Retinal pigment epithelial cell (primary cell): ENCODE measurements around the gene S100A2.
"Not testable (repeated sequence)": the region's sequence is repeated elsewhere in the genome, so short reads cannot be mapped to it uniquely, and the experiment has no call there.

Experiments used
- DNase-seq: peaks from one replicate; pipeline ENCODE4 v3.0.0-alpha.2; 2010; ENCODE audit warnings: low read depth
- H3K4me3 ChIP-seq: 2 replicates; pipeline ENCODE4 v1.5.1; 2011; ENCODE audit warnings: mild to moderate bottlenecking, low read length, control low read depth, moderate library complexity
- CTCF ChIP-seq: conservative IDR thresholded peaks from 2 replicates; pipeline ENCODE4 v1.5.1; 2011; ENCODE audit warnings: low read depth, low read length, control low read depth, inconsistent platforms

S100A2 gene

GRCh38 chr1:153578490-153578889 lies 12.8 kb upstream of the S100A2 start:
- no peak for DNase-seq
- no peak for TF ChIP-seq CTCF

GRCh38 chr1:153577624-153578051 lies 12.0 kb upstream of the S100A2 start:
- no peak overlapping the region for H3K4me3 ChIP-seq
- no peak for TF ChIP-seq CTCF
- no peak for DNase-seq

More at GRCh38 chr1:153578490-153578889, 12.8 kb upstream of the S100A2 start:
- H3K4me3 ChIP-seq: no peak overlapping the region

GRCh38 chr1:153577138-153577537 lies 11.5 kb upstream of the S100A2 start:
- H3K4me3 ChIP-seq: no peak overlapping the region
- DNase-seq: no peak
- TF ChIP-seq CTCF: no peak

GRCh38 chr1:153575497-153575896 lies 9.9 kb upstream of the S100A2 start:
- not testable (repeated sequence) for H3K4me3 ChIP-seq, DNase-seq

- not testable (repeated sequence) for DNase-seq
These were observed 9.4 kb upstream of the S100A2 start for GRCh38 chr1:153575081-153575491.

GRCh38 chr1:153573351-153573750 lies 7.7 kb upstream of the S100A2 start:
- no peak for DNase-seq
- no peak overlapping the region for H3K4me3 ChIP-seq
- no peak for TF ChIP-seq CTCF

More at GRCh38 chr1:153575081-153575491, 9.4 kb upstream of the S100A2 start:
- H3K4me3 ChIP-seq: not testable (repeated sequence)

- H3K4me3 ChIP-seq: no peak overlapping the region
- peak; percentile 95 for TF ChIP-seq CTCF
- no peak for DNase-seq
These were observed 6.9 kb upstream of the S100A2 start for GRCh38 chr1:153572569-153573015.

- no peak for DNase-seq
- H3K4me3 ChIP-seq: no peak overlapping the region
- no peak for TF ChIP-seq CTCF
These were observed 6.1 kb upstream of the S100A2 start for GRCh38 chr1:153571706-153572105.
